Stimulated activated CD4-positive, alpha-beta T cell treated with anti-CD3 and anti-CD28 coated beads, Interleukin-4, amount 100 ng/mL, for 24 hours (primary cell): ENCODE data around the gene INPP4B.
"Not testable (repeated sequence)": the region's sequence is repeated elsewhere in the genome, so short reads cannot be mapped to it uniquely, and the experiment has no call there.

ENCODE experiments used
- DNase-seq: peaks from one replicate; pipeline ENCODE4 v3.0.0-alpha.2; 2020

Gene INPP4B

GRCh38 chr4:142112451-142112850, 733.6 kb downstream of the INPP4B start:
- DNase-seq: no peak

GRCh38 chr4:142110136-142110535, 736.0 kb downstream of the INPP4B start:
- no peak for DNase-seq

- no peak for DNase-seq
These were observed 742.1 kb downstream of the INPP4B start for GRCh38 chr4:142104041-142104440.

- DNase-seq: no peak
These were observed 744.7 kb downstream of the INPP4B start for GRCh38 chr4:142101401-142101800.

- no peak for DNase-seq
These were observed 745.2 kb downstream of the INPP4B start for GRCh38 chr4:142100941-142101340.

GRCh38 chr4:142098900-142099545, 747.1 kb downstream of the INPP4B start:
- DNase-seq: no peak

GRCh38 chr4:142098380-142098779, 747.7 kb downstream of the INPP4B start:
- DNase-seq: no peak

GRCh38 chr4:142097015-142097414, 749.1 kb downstream of the INPP4B start:
- no peak for DNase-seq

GRCh38 chr4:142095886-142096605, 750.1 kb downstream of the INPP4B start:
- no peak for DNase-seq

GRCh38 chr4:142092941-142093340, 753.2 kb downstream of the INPP4B start:
- no peak for DNase-seq

- DNase-seq: no peak
These were observed 754.4 kb downstream of the INPP4B start for GRCh38 chr4:142091691-142092182.

- DNase-seq: no peak
These were observed 755.0 kb downstream of the INPP4B start for GRCh38 chr4:142091085-142091513.

- no peak for DNase-seq
These were observed 757.2 kb downstream of the INPP4B start for GRCh38 chr4:142088906-142089305.

- no peak for DNase-seq
These were observed 760.4 kb downstream of the INPP4B start for GRCh38 chr4:142085513-142086292.

GRCh38 chr4:142083264-142083663, 762.8 kb downstream of the INPP4B start:
- no peak for DNase-seq

- DNase-seq: no peak
These were observed 765.1 kb downstream of the INPP4B start for GRCh38 chr4:142081025-142081424.

GRCh38 chr4:142079959-142080358, 766.1 kb downstream of the INPP4B start:
- no peak for DNase-seq

- DNase-seq: no peak
These were observed 769.1 kb downstream of the INPP4B start for GRCh38 chr4:142077048-142077447.

GRCh38 chr4:142068304-142068703, 777.8 kb downstream of the INPP4B start:
- DNase-seq: not testable (repeated sequence)

GRCh38 chr4:142066562-142066961, 779.5 kb downstream of the INPP4B start:
- DNase-seq: not testable (repeated sequence)

GRCh38 chr4:142065086-142065647, 780.9 kb downstream of the INPP4B start:
- no peak for DNase-seq

- no peak for DNase-seq
These were observed 781.9 kb downstream of the INPP4B start for GRCh38 chr4:142064181-142064580.

- DNase-seq: no peak
These were observed 800.1 kb downstream of the INPP4B start for GRCh38 chr4:142045996-142046395.
